ENCODE measurements around the gene STARD3. TPM values are rescaled to one million over a fixed set of nuclear protein-coding genes. Genes with fewer than 3 reads are reported as not detected.

STARD3 gene
- total and polyA plus RNA-seq, 2 of the 13 experiments (the other 11 are each of a cell fraction or from before 2014, with no cell fraction given) = 34.6 to 100 TPM

GRCh38 chr17:39674702-39675389, 37.9 kb downstream of the STARD3 start (continued):
- no peak for TF ChIP-seq TCF7L2 (IDR thresholded peaks at IDR 0.05; ENCODE audit: low read depth, low read length)
- TF ChIP-seq ZNF589 (CRISPR knock-in tag; conservative IDR thresholded peaks at IDR 0.05) = no peak
- TF ChIP-seq STAT6 (CRISPR knock-in tag; IDR thresholded peaks at IDR 0.05; ENCODE audit: borderline replicate concordance) = 0 out of 2 replicates have a peak, but pooled peaks have one; percentile 37
- TF ChIP-seq DMAP1 (CRISPR knock-in tag; IDR thresholded peaks at IDR 0.05) = no peak; the same call in 1 of the 2 replicates
- peak; percentile 44; the same call in 1 of the 2 replicates for TF ChIP-seq IRF2 (CRISPR knock-in tag; IDR thresholded peaks at IDR 0.05)
- peak; percentile 68; the same call in 1 of the 2 replicates for TF ChIP-seq ZNF792 (CRISPR knock-in tag; IDR thresholded peaks at IDR 0.05)
- 0 out of 2 replicates have a peak, but pooled peaks have one; percentile 18 for TF ChIP-seq ZFP36L2 (CRISPR knock-in tag; IDR thresholded peaks at IDR 0.05)
- TF ChIP-seq ZBTB38 (CRISPR knock-in tag; IDR thresholded peaks at IDR 0.05) = 0 out of 2 replicates have a peak, but pooled peaks have one; percentile 33
- TF ChIP-seq ZMYM3 (CRISPR knock-in tag; IDR thresholded peaks at IDR 0.05) = no peak
- no peak for TF ChIP-seq CENPT (CRISPR knock-in tag; IDR thresholded peaks at IDR 0.05; ENCODE audit: low read depth)
- no peak for TF ChIP-seq HDAC6 (IDR thresholded peaks at IDR 0.05; ENCODE audit: low read depth, low read length)
- no peak for TF ChIP-seq SKIL (CRISPR knock-in tag; IDR thresholded peaks at IDR 0.05; ENCODE audit: borderline replicate concordance)
- TF ChIP-seq TAF1 (CRISPR knock-in tag; IDR thresholded peaks at IDR 0.05) = peak; percentile 48; the same call in 1 of the 2 replicates
- no peak for TF ChIP-seq ATRX (CRISPR knock-in tag; IDR thresholded peaks at IDR 0.05; ENCODE audit: borderline replicate concordance)
- no peak for TF ChIP-seq ZNF75D (CRISPR knock-in tag; IDR thresholded peaks at IDR 0.05; ENCODE audit: borderline replicate concordance)
- 0 out of 2 replicates have a peak, but pooled peaks have one; percentile 55 for TF ChIP-seq BRCA1 (CRISPR knock-in tag; IDR thresholded peaks at IDR 0.05)
- TF ChIP-seq NFE2L2 (IDR thresholded peaks at IDR 0.05; ENCODE audit: low read length) = no peak
- no peak for TF ChIP-seq JUND (CRISPR knock-in tag; IDR thresholded peaks at IDR 0.05)
- no peak for TF ChIP-seq NFYB (CRISPR knock-in tag; IDR thresholded peaks at IDR 0.05)
- peak; percentile 87 for TF ChIP-seq ELF3 (CRISPR knock-in tag; IDR thresholded peaks at IDR 0.05)
- 0 out of 2 replicates have a peak, but pooled peaks have one; percentile 22 for TF ChIP-seq HINFP (CRISPR knock-in tag; IDR thresholded peaks at IDR 0.05; ENCODE audit: low read depth)
- no peak for TF ChIP-seq SRSF4 (IDR thresholded peaks at IDR 0.05; ENCODE audit: low read depth, low read length, poor library complexity, severe bottlenecking)

Measured in HepG2 (cell line).